Dedifferentiated amniotic fluid mesenchymal stem cell (primary cell): Measurements from ENCODE around the gene SYCP2.

Source experiments
- DNase-seq: peaks from one replicate; pipeline ENCODE4 v3.0.0-alpha.2; 2016; ENCODE audit errors: extremely low spot score

The SYCP2 gene

DNA sequence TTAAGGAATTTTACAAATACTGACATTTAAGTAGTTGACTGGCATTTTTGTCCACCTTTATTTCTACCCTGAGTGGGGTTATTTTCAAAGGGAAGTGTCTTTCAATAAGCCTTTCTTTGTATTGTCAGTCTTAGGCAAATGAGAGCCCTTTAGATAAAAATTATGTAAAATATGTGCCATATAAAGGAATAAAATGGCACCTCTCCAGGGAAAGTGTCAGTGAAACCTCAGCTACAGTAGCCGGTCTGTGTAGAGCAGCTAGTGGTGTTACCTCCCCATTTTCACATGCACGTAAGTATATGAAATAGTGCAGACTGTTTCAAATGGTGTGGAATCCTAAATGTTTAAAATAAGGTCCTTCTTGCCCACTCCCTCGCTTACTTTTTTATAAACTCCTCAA, 11.7 kb upstream of the SYCP2 start:
- DNase-seq = no peak

DNA sequence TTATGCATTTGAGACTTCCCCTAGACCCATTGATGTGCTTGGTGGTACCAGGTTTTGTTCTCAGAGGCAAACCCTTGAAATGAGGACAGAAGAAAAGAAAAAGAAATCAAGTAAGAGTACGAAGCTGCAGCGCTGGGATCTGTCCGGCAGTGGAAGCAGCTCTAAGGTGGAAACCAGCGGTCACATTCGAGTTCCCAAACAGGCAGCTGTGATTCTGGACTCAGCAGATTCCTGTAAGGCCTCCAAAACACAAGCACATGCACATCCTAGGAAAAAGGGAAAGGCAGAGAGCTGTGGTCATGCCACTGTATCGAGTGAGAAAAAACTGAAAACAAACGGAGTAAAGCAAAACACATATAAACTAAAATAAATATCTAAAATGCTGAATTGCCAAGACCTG, 11.3 kb upstream of the SYCP2 start:
- no peak for DNase-seq

DNA sequence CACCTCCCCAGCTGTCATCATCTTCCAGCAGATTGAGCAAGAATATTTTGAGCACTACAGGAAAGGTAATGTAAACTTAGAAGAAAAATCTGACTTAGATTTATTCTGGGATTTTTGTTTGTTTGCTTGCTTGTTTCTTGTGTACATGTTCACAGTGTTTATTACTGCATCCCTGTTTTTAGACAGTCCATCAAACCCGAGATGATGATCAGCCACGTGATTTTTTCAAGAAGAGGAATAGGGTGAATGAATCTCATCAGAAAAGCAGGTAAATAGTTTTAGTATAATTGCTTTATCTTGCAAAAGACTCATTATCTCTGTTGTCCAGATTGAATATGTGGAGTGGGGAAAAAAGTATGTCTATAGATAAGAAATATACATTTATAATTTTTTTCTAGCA, 8.8 kb upstream of the SYCP2 start:
- no peak for DNase-seq

DNA sequence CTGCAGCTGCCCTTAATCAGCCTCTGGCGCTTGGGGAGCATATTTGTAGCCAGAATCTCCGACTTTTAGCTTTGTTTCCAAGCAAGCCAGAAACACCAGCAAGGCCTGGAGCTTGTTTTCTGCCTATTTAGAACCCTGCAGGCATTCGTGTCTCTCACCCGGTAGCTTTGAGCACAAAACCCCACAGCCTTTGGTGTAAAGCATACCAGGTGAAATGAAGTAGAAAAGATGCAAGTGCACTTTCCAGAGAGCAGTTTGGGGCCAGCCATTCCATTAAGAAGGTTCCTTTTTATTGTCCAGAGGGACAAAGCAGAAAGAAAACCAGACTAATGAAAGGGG, 7.5 kb upstream of the SYCP2 start:
- DNase-seq = no peak

DNA sequence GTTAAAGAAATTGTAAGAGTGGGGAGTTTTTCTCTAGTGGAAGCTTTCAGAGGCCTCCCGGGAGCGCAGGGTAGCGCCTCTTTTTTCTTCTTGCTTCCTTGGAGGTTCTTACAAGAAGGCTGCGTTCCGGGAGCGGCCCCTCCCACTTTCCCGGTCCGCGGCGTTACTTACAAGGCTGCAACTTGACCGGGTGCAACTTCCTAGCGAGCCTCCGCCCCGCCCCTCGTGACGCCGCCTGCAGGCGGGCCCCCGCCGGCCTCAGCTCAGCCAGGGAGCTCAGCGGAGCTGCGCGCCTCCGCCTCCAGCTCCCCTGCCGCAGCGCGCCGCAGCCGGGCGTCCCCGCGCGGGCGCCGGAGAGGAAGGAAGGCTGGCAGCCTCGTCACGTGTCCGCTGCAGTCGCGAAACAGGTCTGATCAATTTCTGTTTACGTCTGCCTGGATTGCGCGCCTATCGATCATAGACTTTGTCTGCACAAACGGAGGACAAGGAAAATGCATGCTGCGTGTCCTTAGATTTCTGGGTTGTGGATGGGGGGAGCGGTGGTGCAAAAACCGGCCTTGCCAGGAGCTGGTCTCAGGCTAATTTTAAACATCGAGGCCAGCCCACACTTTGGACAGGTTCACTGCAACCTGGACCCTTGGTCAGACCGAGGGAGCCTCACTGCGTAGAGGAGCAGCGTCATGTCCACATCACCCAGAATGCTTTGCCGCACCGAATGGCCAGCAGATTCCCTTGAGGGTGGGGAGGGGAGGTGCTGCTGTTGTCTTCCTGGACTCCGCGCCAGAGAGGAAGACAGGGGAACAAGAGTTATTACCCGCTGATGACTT, 6.9 kb upstream of the SYCP2 start, which contains the start of the genes FAM217B and PPP1R3D:
Gene FAM217B (plus strand): TSS at position 261 of the 827 bp plus-strand sequence. CDS start 3,555 bp downstream, outside the sequence.
Gene PPP1R3D (minus strand): TSS at position 177 of the 827 bp plus-strand sequence. CDS start 374 bp downstream, outside the sequence.
- DNase-seq = peak; percentile 96

DNA sequence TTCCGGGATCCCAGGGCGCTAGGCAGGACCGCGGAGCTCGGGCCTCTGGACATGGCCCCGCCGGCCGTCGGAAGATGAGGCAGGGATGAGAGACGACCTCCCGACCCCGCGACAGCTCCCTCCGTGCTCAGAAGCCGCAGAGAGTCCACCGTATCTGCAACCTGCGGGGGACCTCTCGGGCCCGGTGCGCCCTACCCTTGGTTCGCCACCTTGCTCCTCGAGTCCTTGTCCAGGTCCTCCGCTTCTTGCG, 6.4 kb upstream of the SYCP2 start:
- DNase-seq = no peak

DNA sequence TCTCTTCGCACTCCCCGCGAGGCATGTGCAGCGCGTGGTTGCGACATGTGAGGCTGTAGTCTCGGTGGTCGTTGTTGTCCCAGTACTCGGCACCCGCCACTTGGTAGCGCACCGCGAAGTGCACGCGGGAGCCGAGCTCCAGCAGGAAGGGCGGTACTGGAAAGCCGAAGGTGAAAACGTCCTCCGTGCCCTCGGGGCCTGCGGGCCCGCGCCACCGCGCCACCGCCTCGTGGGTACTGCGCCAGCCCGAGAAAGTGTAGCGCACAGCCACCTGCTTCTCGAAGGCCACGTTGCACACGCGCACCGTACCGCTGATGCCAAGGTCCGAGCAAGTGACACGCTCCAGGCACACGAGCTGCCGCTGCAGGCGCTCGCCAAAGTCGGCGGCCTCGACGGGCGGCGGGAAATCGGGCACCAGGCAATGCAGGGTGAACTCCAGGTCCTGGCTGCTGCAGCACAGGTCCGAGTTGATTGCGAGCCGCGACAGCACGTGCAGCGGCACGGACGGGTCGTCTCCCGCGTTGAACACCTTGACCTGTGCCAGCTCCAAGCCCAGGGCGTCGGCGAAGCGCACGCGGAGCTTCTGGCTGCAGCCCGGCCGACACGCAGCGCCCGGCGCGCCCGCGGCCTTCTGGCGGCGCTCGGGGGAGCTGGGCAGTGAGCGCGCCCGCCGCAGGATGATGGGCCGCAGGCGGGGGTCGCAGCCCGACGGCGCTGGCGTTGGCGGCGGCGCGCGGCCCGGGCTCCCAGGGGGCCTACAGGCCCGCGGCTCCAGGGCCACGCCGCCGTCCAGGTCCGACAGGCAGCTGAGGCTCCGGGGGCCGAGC, 5.8 kb upstream of the SYCP2 start:
- no peak for DNase-seq

DNA sequence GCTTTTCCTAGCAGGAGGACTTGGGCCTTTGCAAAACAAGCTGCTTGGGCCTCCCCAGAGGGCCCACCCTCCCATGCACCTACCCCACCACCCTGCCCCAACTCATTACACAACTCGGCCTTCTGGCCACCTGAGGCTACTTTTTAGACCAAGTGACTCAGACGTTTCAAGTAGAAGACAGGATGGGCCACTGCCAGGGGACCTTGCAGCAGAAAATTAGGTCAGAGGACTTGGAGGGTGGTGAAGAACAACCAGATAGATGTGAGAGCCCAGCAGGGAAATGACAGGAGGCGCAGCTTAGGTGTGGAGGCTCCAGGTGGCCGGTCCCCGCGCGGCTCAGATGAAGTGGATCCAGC, 5.2 kb upstream of the SYCP2 start:
- DNase-seq = no peak

DNA sequence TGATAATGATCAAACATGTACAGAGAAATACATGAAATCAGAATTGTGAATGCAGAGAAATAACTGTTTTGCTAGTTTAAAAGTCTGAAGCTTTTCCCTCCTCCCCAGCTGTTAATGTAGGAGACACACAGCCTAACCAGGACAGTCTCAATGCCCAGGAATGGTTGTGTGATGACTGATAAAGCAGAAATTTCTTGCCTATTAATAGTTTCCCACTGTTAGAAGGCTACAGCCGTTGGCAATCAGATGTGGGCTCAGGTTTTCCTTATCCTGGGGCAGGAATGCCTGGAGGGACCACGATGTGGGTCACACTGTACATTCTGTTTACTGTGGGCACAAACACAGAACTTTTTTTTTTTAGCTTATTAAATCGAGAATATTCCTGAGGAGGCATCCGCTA, 4.8 kb upstream of the SYCP2 start:
- peak; percentile 37 for DNase-seq

DNA sequence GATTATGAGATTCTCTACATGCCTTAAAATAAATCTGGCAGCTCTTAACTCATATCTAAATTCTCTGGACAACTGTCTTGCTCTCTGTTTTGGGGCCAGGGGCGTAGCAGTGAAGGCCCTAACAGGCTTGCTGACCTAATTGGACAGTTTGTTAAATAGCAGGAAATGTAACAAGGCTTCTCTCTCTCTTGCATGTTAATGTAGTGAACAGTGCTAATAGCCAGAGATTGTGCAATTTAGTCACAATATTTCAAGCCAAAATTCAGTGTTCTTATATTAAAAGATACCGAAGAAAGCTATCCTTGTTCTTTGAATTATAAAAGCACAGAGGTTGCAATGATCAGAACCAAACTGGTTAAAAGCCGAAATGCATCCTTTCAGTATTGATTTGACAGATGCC, 3.7 kb upstream of the SYCP2 start:
- DNase-seq = no peak

DNA sequence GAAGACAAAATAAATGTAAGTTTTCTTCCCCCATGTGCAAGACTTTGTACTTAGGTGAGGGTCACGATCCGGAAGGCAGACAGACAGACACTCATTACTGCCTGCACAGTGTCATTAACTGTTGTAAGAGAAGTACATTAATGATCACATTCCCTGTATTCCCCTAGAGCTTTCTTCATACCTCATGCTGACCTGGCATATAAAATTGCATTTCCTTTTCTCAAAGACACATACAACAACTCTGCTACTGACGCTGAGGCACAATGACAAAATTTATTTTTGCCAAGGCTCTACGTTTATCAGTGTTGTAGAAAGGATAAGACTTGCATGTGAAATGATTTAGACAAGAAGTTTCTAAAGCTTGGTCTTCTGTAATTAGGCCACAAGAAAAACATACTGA, 3.0 kb upstream of the SYCP2 start:
- DNase-seq = no peak

DNA sequence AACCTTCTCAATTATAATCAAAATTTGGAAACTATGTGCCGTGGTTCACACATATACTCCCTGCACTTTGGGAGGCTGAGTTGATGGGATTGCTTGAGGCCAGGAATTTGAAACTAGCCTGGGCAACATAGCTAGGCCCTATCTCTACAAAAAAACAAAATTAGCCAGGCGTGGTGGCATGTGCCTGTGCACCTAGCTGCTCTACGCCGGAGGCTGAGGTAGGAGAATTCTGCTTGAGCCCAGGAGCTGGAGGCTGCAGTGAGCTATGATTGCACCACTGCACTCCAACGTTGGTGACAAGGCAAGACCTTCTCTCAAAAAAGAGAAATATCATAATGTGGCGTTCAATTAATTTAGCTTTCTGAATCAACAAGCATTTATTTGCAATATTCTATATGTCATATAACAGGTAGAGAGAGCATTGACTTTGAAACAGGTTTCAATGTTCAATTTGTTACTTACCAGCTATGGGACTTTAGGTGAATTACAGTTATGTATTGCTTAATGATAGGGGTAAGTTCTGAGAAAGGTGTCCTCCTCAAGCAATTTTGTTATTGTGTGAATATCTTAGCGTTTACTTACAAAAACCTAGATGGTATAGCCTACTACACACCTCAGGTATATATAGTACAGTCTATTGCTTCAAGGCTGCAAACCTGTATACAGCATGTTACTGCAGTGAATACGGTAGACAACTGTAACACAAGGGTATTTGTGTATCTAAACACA, 2.2 kb upstream of the SYCP2 start:
- DNase-seq = no peak

DNA sequence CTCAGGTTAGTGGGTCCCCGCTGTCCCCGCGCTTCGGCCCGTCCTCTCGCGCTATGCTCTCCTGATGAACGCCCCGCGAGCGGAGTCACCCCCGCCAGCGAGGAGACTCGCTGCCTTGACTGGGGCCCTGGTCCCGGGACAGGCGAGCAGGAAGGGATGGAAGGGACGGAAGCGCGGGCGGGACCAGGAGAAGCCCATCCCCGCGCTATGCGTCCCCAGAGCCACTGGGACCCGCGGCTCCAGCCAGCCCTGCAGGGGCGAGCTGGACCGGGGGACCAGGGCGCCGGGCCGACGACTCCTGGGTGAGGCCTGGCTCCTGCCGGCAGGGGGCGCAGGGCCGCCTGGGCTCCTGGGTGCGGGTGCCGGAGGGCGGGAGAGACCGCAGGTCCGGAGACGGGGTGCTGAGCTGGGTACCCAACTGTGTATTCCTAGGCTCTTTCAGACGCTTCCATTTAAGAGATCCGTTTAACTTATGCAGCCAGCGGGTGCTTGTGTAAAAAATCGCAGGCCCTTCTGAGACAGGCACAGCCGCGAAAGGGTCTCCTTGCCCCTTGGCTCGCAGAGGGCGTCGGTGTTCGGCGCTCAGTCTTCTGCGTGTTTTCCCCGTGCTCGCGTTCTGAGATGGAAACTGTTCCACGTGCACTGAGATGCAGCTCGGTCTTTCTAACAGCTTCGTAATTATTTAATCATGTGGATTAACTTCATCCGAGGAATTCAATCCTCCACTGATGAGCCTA, 580 bp upstream of the SYCP2 start:
- DNase-seq = peak; percentile 73

DNA sequence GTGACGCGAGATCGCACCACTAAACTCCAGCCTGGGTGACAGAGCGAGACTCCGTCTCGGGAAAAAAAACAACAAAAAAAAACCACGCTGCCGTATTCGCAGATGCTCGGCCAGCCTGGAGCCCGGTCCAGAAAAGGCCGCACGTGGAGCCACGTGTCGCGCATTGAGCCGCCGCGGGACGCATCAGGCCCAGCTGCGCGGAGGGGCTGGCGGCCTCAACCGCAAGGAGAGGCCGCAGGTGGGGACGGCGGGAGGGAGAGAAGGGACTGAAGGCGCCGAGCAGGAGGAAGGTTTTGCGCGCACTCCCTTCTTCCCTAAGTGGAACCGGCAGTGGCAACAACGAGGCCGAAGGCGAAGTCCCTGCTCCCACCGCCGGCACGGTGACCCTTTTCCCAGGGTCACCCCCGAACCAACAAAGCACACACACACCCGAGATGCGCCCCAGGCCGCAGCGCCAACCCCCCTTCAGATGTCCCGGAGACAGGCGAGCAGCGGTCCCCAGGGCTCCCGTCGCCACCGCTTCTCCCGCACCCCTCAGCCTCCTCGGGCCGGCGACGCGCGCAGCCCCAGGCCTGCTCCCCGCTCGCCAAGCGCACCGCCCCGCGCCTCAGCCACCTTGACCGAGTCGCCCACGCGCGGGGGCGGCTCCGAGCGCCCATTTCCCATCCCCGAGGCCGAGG, 681 bp downstream of the SYCP2 start:
- no peak for DNase-seq

DNA sequence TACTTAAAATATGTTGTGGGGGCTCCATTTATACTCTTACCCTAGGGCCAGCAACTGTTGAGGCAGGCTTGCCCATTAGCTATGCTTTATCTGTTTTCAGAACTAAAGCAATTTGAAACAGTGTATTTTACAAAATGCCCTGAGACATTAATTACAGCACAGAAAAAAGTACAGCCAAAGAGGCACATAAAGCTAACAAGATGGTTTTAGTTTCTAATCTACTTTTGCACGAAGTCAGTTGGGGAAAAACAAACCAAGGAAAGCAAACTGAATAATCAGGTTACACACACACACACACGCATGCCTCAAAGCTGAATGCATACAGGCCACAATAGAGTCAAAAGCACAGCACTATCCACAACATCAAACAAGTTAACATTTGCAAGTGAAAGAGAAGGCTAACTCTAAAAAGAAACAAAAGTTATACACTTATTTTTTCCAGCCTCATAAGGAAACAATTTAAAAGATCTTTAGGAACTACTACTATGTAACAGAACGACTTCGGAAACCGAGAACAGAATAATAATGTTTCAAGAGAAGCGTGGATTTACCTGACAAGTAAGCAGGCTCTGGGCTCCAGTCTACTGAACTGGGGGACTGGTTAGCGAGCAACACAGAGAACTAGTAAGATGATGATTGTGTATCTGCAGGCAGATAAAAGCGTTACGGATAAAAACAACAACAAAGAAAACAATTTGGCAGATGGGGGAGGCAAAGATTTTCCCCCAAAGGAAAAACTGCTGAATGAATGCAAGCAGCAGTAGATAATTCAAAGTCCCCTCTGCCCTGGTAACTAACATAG, 1.7 kb downstream of the SYCP2 start:
- no peak for DNase-seq

DNA sequence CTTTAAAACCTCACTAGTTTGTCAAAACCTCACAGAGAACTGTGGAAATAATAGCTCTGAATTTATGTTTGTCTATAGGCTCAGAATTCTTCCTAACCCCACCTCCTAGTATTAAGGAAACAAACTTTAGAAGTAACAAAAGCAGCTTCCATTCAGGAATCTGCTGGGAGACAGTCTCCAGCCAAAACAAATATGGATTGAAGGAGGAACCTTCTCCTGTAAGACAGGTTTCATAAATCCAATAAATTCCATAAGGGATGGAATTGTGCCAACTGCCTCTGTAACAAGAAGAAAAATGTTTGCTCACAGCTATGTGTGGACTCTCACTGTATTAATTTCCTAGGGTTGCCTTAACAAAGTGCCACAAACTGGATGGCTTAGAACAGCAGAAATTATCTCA, 7.5 kb downstream of the SYCP2 start:
- DNase-seq = no peak

DNA sequence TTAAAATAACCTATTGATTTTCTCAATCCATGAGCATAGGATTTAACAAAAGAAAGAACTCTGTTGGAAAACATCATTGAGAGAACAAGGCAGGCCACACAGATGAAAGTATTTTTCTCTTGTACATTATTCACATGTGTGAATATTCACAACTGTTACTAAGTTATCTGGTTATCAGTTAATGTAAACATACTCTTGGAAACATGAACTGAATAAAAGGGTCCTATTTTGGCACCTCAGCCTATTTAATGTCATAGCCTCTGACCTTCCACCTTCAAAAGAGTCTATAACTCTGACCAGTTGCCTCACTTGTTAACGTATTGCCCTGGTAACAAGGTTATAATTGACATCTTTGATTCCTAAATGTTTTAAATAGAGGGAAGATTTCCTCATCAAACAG, 8.1 kb downstream of the SYCP2 start:
- DNase-seq = no peak

DNA sequence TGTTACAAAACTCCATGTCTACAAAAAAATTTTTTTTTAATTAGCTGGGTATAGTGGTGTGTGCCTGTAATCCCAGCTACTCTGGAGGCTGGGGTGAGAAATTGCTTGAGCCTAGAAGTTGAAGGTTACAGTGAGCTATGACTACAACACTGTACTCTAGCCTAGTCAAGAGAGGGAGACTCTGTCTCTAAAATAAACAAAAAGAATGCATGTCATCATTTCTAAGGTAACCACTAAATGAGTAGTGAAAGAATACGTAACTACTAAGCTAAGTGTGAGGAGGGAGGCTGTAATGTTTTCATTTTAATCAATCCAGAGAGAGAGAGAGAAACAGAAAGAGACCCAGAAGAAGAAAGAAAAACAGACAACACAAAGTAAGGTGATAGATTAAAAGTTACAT, 9.9 kb downstream of the SYCP2 start:
- DNase-seq = no peak

DNA sequence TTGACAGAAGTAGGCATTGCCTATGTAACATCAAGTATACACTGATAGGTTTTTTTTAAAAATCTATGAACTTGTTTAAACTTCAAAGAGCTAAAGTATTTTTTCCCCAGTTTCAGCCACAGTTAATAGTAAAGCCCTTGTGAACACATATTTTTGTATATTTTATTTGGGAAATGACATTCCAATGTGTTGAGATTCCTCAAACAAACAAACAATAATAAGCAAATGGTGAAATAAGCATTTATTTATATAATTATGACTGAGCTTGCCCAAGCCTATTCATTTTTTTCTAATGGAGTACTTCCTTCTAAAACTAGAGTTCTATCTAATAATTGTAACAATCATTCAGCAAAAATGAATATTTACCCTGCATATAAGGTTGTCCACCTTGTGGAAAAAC, 12.5 kb downstream of the SYCP2 start:
- peak; percentile 59 for DNase-seq

DNA sequence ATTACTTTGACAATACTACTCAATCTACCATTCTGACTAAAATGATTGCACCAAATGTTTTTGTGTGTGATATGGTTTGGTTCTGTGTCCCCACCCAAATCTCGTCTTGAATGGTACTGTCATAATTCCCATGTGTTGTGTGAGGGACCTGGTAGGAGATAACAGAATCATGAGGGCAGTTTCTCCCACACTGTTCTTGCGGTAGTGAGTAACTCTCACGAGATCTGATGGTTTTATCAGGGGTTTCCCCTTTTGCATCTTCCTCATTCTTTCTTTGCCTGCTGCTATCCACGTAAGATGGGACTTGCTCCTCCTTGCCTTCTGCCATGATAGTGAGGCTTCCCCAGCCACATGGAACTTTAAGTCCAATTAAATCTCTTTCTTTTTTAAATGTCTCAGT, 20.8 kb downstream of the SYCP2 start:
- DNase-seq = no peak

DNA sequence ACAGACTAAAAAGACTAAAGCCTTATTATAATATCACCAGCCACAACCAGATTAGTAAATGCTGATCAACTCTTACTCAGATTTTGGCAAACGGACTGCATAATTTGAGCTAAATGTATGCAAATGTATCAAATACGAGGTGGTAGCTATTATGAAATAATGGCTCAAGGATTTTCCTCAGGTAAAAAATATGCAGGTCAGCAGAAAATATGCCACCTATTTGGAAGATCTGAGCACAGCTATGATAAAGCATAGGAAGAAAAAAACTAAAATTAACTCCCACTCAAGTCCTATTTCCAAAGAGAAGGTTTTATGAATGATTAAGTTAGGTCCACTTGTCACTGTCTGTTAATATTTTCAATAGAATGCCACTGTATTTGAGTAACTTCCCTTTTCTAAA, 22.4 kb downstream of the SYCP2 start:
- DNase-seq = no peak
